Fibroblast of skin of right biceps (primary cell): ENCODE data around the gene EEF1AKMT3.

Experiments used
- DNase-seq: peaks from one replicate; pipeline ENCODE4 v3.0.0-alpha.2; 2013

The EEF1AKMT3 gene

DNA sequence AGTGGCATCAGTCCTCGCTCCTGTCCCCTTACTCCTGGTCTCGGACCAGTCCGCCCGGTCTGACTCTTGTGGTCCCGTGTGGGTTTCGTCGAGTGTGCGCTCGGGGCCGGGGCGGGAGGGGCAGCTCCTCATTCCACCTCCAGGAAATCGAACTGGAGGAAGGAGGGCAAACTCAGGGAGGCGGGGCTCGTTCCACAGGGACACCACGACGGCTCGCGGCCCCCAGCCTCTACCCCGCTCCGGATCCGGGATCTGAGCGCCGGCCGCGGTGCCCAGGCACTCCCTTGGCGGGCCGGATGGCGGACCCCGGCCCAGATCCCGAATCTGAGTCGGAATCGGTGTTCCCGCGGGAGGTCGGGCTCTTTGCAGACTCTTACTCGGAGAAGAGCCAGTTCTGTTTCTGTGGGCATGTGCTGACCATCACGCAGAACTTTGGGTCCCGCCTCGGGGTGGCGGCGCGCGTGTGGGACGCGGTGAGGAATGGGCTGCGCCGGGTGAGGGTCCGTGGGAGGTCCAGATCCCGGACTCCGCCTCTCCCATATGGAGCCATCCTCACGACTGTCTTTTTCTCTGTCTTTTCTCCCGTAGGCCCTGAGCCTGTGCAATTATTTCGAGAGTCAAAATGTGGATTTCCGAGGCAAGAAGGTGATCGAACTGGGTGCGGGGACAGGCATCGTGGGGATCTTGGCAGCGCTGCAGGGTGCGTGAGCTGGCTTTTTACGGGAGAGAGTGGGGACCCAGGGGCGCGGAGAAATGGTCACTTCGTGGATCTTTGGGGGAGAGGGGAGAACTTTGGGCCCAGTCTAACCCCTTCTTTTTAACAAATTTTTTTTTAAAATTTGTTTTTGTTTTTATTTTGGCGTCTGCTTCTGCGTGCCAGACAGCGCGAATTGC is at the start of gene EEF1AKMT3:
Gene EEF1AKMT3, plus strand, starts transcription at position 186 of the 894 bp plus-strand sequence. Its CDS starts 111 bp downstream, at position 297.
- peak; percentile 55 for DNase-seq

DNA sequence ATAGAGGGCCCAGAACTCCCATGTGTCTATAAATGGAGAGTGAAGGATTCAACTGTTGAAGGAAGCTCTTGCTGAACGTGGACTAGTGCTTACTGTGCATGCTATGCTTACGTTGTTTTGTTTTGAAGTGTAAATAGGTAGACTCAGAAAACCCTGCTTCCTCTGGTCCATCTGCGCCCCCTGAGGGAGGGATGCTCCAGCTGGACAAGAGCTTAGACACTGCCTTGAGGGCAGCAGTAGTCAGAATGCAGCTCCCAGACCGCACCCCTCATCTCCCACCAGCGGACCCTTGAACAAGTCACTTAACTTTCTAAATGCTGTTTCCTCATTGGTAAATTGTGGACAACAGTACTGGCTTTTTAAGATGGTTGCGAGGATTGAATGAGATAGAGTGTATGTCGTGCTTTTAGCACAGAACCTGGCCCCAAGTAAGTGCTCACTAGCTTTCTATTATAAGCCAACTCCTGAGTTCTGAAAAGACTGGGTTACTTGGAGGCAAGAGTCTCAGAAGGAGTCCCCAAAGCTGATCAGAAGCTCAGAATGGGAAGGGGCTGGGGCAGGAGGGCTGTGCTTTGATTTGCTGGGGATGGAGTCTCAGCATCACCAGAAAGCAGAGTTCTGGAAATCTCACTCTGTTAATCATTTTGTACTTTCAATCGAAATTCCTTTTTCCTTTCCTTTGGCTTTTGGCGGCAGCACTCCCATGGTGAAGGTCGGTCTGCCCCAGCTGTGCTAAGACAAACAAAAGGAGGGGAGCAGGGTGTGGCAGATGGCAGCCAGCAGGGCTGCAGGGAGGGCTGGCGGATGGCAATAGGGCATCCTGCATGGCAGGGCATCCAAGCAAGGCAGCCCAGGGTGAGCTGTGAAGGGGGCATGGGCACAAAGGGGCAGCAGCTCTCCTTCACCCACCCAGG is 49.4 kb upstream of the EEF1AKMT3 start:
- DNase-seq, result no peak

GRCh38 chr12:57723630-57723962 is 48.8 kb upstream of the EEF1AKMT3 start:
- no peak for DNase-seq

- no peak for DNase-seq
Observed at GRCh38 chr12:57724003-57724935, 48.1 kb upstream of the EEF1AKMT3 start.

GRCh38 chr12:57724936-57725740 is 47.3 kb upstream of the EEF1AKMT3 start:
- DNase-seq, result no peak

DNA sequence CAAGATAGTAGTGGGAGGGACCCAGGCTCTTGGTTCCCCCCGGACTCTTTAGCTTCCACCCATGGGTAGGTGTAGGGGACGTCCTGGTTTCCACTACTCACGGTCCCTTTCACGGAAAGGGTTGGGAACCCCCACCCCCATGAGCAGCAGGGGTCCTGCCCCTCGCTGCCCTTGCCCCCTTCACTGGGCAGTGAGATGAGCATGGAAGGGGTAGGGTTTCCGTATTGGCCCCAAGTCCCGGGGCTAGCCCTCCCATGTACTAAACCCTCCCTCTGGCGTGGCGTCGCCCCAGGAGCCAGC is 46.6 kb upstream of the EEF1AKMT3 start:
- DNase-seq, result no peak

GRCh38 chr12:57726151-57726883 is 46.1 kb upstream of the EEF1AKMT3 start:
- peak; percentile 88 for DNase-seq

- DNase-seq, result no peak
Observed at GRCh38 chr12:57726884-57727757, 45.3 kb upstream of the EEF1AKMT3 start.

DNA sequence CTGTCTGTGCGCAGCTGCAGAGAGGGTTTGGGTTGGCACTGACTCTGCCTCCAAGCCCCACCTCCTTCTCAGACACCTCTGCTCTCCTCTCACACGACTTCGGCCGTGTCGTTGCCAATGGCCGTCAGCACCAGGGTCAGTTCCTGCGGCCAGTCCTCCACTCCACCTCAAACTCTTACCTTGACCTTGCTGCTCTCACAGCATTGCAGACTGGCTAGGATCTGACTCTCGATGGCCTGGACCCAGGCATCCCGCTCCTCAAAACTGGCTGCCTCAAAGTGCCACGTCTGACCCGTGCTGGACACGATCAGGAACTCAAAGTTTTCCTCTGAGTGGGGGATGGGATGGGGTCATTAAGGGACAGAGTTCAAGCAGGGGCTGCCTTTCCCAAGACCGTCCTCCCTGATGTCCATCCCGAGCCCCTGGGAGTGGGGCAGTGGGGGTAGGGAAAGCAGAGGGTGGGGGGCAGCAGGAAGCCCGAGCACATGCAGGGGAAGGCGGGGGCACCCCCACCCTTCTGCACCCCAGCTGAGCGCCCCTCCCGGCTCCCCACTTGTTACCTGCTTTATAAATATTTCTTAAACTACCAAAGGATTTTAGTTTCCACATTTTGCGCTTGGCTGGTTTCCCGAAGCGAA is 44.5 kb upstream of the EEF1AKMT3 start:
- no peak for DNase-seq

- no peak for DNase-seq
Observed at GRCh38 chr12:57729321-57729844, 43.0 kb upstream of the EEF1AKMT3 start.

DNA sequence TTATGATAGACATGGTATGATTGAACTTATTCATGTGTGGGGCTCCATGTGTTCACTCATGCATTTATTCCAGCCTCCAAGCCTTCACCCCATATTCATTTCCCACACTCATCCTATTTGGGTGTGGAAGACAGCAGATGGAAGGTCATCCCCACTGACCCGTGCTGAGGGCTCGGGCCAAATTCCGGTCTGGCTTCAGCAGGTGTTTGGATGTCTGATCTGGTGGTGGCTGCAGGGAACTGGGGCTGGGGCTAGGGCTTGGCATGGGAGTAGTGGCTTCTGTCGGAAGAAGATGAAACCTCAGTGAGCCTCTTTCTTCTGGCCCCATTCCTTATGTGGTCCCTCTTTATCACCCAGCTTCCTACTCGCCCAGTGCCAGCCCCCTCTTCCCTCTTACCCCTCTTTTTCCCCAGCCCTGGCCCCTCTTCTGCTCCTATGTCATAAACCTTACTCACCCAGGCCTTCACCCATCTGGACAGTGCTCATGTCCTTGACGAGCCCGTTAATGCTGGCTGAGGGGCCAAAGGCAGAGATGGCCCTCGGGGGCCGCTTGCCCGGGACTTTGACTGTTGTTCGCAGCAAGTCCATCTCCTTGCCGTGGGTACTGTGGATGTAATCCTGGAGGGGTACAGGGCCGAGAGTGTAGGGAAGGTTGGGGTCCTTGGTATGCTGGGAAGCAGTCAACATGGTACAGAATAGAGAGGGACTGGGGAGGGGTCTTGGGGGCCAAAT is 41.9 kb upstream of the EEF1AKMT3 start:
- DNase-seq, result no peak

- no peak for DNase-seq
Observed at GRCh38 chr12:57731411-57732080, 40.9 kb upstream of the EEF1AKMT3 start.

DNA sequence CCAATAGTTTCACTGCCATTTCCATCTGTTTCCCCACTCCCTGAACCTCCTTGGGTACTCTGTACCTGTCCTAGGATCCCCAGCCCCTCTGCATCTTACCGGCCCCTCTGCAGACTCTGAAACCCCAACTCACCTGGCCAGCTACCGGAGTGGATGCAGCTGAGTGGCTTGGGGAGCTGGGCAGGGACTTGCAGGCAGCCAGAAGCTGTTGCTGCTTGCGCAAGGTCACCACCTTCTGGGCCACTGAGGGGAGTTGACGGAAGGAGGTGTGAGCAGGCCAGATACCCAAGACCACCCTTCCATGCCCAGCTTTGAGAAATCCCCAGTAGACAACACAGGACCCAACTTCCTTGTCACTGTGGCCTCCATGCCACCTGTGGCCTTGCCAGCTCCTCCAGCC is 40.1 kb upstream of the EEF1AKMT3 start:
- DNase-seq, result no peak

DNA sequence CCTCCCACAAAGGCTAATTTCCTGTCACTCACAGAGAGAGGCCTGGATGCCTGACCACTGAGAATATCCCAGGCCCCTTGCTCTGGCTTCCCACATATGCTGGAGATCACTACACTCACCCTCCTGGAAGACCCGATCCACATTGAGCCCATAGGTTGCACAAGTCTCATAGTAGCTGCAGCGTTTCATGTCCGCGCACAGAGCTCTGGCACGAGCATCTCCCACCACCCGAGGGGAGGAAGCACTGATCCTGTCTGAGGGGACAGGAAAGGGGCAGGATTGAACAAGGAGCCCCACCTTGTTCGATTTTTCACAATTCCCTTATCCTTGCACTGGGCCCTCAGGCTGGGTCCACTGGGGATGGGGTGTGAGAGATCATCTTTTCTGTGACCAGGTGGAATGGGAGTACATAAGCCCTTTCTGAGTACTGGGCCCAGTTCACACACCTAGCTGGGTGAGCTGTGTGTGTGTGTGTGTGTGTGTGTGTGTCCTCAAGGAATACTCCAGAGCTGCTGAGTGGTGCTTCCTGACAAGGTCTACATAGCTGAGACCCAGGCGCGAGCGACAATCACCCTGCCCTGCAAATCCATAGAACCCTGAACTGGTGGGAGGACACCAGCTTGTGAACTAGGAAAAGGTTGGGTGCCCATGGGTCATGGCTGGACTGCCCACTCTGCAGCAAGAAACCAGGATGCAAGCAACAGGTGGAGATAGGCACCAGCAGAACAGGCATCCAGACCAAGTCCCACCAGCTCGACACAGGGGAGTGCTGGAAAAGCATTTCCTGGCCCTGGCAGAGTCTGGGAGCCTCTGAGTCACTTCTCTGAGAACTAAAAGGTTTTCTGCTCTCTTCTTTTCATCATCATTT is 39.5 kb upstream of the EEF1AKMT3 start:
- no peak for DNase-seq

DNA sequence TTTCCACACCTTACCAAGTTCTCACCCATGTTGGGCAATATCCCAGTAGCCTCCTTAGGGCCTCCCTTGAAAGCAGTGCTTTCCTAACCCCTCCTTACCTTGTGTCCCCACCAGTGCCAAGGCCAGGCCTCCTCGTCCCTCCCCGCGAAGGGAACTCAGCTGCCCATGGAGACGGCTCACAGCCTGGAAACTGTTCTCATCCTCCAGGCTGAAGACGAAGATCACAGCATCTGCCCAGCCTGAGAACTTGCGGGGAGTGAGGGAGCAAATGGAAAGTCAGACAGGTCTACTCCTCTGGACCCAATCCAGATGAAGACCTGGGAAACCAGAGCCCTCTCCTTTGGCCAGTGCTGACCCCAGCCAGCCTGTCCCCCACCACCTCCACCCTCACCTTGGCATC is 38.5 kb upstream of the EEF1AKMT3 start:
- DNase-seq, result no peak

GRCh38 chr12:57734591-57734990 is 37.8 kb upstream of the EEF1AKMT3 start:
- DNase-seq, result no peak
